ENCODE data around the gene TBC1D25. TPM values are rescaled to one million over a fixed set of nuclear protein-coding genes. Genes with fewer than 3 reads are reported as not detected.
"Not testable (repeated sequence)": the region's sequence is repeated elsewhere in the genome, so short reads cannot be mapped to it uniquely, and the experiment has no call there.

TBC1D25 gene
- total and polyA plus RNA-seq, 5 donors, result 8.0 to 22.4 (median 16.9) TPM

DNA sequence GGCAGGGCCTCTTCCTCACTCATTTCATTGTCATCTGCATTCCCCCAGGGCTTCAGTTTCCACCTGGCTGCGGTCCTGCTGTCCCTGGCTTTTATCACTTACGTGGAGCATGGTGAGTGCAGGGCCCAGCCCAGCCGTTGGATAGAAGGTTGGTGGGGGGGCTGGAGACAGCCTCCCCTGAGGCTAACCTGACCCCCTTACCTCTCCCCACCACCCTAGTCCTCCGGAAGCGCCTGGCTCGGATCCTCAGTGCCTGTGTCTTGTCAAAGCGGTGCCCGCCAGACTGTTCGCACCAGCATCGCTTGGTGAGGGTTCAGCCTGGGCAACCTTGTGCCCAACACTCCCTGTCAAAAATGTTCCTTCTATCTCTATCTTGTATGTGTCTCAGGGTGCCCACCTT, 23.7 kb upstream of the TBC1D25 start:
- ATAC-seq (no peak), DNase-seq (no peak)
- Histone ChIP-seq H3K27me3 (ENCODE audit: control insufficient read depth, insufficient read depth) (no peaks in the 10 kb centered on the region), H3K4me1 (ENCODE audit: control insufficient read depth, insufficient read depth, low read length) (no peaks in the 10 kb centered on the region), H3K9me3 (ENCODE audit: control insufficient read depth, low read length) (no peaks in the 10 kb centered on the region), H3K27ac (ENCODE audit: low read length) (peak overlapping the region; percentile 15), H3K4me3 (ENCODE audit: low read length) (no peak overlapping the region)
- intact Hi-C loops (cut with DNase I), result no loop called here
- 76% methylated on average over 10 of the region's 10 CpGs for WGBS

DNA sequence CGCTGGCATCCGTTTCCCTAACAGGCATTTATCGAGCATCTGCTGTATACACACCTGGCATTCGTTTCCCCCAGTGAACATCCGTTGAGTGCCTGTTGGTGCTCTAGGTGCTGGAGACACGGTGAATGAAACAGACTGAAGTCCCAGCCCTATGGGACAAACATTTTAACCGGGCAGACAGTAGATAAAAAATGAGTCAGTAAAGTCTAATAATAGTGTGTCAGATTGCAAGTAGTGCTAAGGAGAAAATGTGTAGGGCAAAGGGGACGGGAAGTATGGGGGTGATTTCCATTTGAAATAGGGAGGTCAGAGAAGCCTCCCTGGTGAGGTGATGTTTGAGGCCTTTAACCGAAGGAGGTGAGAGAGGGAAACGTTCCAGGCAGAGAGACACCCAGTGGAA, 23.2 kb upstream of the TBC1D25 start:
- Histone ChIP-seq H3K4me3 (ENCODE audit: low read length) (no peak overlapping the region), H3K27ac (ENCODE audit: low read length) (peak overlapping the region; percentile 15), H3K27me3 (ENCODE audit: control insufficient read depth, insufficient read depth) (no peaks in the 10 kb centered on the region), H3K9me3 (ENCODE audit: control insufficient read depth, low read length) (no peaks in the 10 kb centered on the region), H3K4me1 (ENCODE audit: control insufficient read depth, insufficient read depth, low read length) (no peaks in the 10 kb centered on the region)
- WGBS, result 64% methylated on average over 10 of the region's 10 CpGs
- intact Hi-C loops (cut with DNase I), result no loop called here
- no peak for DNase-seq
- no peak for ATAC-seq

DNA sequence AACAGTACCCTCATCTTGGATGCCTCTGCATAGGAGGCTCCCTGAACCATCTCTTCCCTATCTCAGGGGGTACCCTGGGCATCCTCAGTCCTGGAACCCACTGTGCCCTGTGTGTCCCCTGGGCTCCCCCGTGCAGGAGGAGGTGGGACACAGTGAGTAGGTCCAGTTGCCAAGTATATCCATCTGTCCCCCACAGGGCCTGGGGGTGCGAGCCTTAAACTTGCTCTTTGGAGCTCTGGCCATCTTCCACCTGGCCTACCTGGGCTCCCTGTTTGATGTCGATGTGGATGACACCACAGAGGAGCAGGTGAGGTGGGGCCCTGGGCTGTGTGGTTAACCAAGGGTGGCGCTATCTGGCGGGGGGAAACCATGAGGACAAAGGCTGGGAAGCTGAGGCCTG, 22.5 kb upstream of the TBC1D25 start:
- intact Hi-C loops (cut with DNase I), result no loop called here
- WGBS, result 87% methylated on average over 5 of the region's 5 CpGs
- Histone ChIP-seq H3K9me3 (ENCODE audit: control insufficient read depth, low read length) (no peaks in the 10 kb centered on the region), H3K27me3 (ENCODE audit: control insufficient read depth, insufficient read depth) (no peaks in the 10 kb centered on the region), H3K4me3 (ENCODE audit: low read length) (no peak overlapping the region), H3K27ac (ENCODE audit: low read length) (no peak overlapping the region), H3K4me1 (ENCODE audit: control insufficient read depth, insufficient read depth, low read length) (no peaks in the 10 kb centered on the region)
- no peak for ATAC-seq
- no peak for DNase-seq

DNA sequence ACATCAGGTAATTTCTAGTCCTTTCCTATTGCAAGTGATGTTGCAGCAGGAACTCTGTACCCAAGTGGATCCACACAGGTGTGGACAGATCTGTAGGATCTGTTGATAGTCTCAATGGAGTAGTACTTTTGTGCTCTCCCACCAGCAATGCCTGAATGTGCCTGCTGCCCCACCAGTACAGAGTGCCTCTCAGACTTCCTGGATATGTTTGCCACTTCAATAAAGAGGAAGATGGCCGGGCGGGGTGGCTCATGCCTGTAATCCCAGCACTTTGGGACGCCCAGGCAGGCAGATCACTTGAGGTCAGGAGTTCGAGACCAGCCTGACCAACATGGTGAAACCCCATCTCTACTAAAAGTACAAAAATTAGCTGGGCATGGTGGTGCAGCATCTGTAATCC, 20.0 kb upstream of the TBC1D25 start:
- WGBS, result 82% methylated on average over 4 of the region's 4 CpGs
- not testable (repeated sequence) for H3K27me3 ChIP-seq (ENCODE audit: control insufficient read depth, insufficient read depth)

DNA sequence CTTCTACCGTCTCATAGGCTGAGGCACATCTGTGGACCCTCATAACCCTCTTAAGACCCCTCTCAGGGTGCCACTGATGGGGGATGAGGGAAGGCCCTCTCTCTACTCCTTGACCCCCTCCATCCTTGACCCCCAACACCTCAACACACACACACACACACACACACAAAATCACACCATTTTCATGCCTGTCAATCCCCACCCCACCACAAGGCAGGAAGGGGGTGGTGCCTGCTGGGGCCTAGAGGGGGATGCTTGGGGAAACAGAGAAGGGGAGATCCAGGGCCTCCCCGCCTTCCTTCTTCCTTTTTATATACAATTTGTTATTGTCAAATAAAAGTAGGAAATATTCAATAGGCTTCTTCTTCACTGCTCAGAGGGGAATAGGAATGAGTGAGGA, 19.1 kb upstream of the TBC1D25 start:
- ATAC-seq (no peak), DNase-seq (no peak)
- H3K27me3 ChIP-seq (ENCODE audit: control insufficient read depth, insufficient read depth), result no peaks in the 10 kb centered on the region
- H3K9me3 ChIP-seq (ENCODE audit: control insufficient read depth, low read length), result no peaks in the 10 kb centered on the region
- intact Hi-C loops (cut with DNase I), result no loop called here
- 92% methylated on average over 2 of the region's 2 CpGs for WGBS
- H3K4me1 ChIP-seq (ENCODE audit: control insufficient read depth, insufficient read depth, low read length), result peaks cover 2% of the 10 kb centered on the region
- H3K4me3 ChIP-seq (ENCODE audit: low read length), result no peak overlapping the region
- no peak overlapping the region for H3K27ac ChIP-seq (ENCODE audit: low read length)

More for the DNA sequence above, 20.0 kb upstream of the TBC1D25 start:
- intact Hi-C loops (cut with DNase I); H3K4me1 ChIP-seq (ENCODE audit: control insufficient read depth, insufficient read depth, low read length); H3K9me3 ChIP-seq (ENCODE audit: control insufficient read depth, low read length); H3K27ac ChIP-seq (ENCODE audit: low read length); DNase-seq; H3K4me3 ChIP-seq (ENCODE audit: low read length); ATAC-seq: not testable (repeated sequence)

DNA sequence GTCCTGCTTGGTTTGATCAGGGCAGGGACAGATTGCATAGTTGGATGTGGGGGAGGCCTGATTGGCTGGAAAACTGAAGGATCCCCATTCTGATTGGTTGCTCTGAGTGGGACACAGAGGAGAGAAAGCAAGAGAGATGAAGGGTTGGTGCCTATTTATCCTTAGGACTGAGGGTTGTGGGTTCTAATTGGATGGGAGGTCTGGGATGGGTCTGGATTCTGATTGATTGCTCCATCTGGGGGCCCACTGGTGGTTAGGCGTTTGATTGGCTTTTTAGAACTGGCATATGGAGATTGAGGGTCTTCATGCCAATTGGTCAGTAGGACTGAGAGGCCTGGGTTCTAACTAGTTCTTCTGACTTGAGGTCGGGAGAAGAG, 18.6 kb upstream of the TBC1D25 start:
- H3K27me3 ChIP-seq (ENCODE audit: control insufficient read depth, insufficient read depth), result no peaks in the 10 kb centered on the region
- H3K9me3 ChIP-seq (ENCODE audit: control insufficient read depth, low read length), result no peaks in the 10 kb centered on the region
- H3K4me1 ChIP-seq (ENCODE audit: control insufficient read depth, insufficient read depth, low read length), result peaks cover 2% of the 10 kb centered on the region
- 39% methylated on average over 2 of the region's 2 CpGs for WGBS
- intact Hi-C loops (cut with DNase I), result no loop called here
- no peak for ATAC-seq
- peak overlapping the region; percentile 89 for H3K27ac ChIP-seq (ENCODE audit: low read length)
- H3K4me3 ChIP-seq (ENCODE audit: low read length), result peak overlapping the region; percentile 82
- no peak for DNase-seq

DNA sequence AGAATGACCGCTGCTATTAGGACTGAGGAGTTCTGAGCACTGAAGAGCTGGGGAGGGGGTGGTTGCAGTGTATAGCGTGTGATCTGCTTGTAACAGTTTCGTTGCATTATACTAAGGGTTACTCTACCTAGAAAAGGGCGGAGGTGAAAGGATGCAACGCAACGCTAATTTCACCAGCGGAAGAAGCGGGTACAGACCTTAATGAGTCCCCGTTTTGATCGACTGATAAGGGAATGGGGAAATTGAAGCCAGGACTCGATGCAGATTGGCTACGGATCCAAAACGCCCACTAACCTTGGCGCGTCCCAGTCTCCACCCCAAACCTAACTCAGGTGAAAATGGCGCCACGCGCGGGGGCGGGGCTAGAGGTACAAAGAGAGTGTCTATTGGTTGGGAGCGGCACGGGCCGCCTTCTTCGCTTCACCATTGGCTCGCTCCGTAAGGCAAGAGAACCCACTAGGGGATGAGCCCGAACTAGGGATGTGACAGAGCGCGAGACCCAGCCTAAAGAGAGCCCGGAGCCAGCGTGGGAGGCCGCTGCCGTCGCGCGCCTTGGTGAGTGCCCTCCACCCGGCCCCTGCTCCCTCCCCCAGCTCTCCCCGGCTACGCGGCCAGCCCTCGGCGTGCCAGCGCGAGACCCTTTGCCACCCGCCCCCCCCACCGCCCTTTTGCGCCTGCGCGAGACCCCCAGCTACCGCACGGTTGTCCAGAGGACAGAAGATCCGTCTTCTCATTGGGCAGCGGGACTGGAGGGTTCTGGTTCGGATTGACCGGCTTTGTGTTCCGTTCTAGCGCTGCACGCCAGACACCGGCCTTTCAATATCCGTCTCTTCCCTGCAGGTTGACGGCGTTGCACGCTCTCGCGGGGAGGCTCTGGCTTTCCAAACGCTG, 17.9 kb upstream of the TBC1D25 start, which contains the start of gene EBP:
EBP (plus strand) TSS at position 456 of the 891 bp plus-strand sequence. CDS start 1,964 bp downstream, outside the sequence.
- under 1% methylated on average over 66 of the region's 66 CpGs for WGBS
- Histone ChIP-seq H3K27me3 (ENCODE audit: control insufficient read depth, insufficient read depth) (no peaks in the 10 kb centered on the region), H3K4me3 (ENCODE audit: low read length) (peak within 1 kb of the TSS; percentile 82), H3K27ac (ENCODE audit: low read length) (peak within 1 kb of the TSS; percentile 89), H3K9me3 (ENCODE audit: control insufficient read depth, low read length) (no peaks in the 10 kb centered on the region), H3K4me1 (ENCODE audit: control insufficient read depth, insufficient read depth, low read length) (peaks cover 2% of the 10 kb centered on the region)
- ATAC-seq (peak; percentile 98 to 99), DNase-seq (peak; percentile 88 to 95 (median 95))
- intact Hi-C loops (cut with DNase I), result no loop called here

DNA sequence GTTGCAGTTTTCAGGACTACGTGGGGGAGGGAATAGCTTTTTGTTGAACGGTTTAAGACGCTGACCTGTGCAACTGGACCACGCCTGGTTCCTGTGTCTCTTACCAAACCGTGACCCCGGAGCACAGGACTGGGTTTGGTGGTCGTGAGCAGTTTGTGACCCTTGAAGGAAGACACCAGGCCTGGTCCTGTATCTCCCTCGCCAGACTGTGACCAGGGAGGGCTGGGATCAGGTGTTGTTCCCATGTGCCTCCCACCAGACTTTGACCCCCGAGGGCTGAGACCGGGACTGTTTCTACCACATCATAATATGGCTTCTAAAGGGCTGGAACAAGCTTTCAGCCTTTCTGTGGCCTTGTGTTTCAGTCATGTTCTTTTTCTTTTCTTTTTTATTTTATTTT, 17.2 kb upstream of the TBC1D25 start:
- 5% methylated on average over 10 of the region's 10 CpGs for WGBS
- intact Hi-C loops (cut with DNase I), result no loop called here
- DNase-seq, result no peak
- H3K9me3 ChIP-seq (ENCODE audit: control insufficient read depth, low read length), result no peaks in the 10 kb centered on the region
- peaks cover 2% of the 10 kb centered on the region for H3K4me1 ChIP-seq (ENCODE audit: control insufficient read depth, insufficient read depth, low read length)
- ATAC-seq, result peak in 1 of 2 donors; percentile 13
- H3K27me3 ChIP-seq (ENCODE audit: control insufficient read depth, insufficient read depth), result no peaks in the 10 kb centered on the region
- peak overlapping the region; percentile 89 for H3K27ac ChIP-seq (ENCODE audit: low read length)
- peak overlapping the region; percentile 82 for H3K4me3 ChIP-seq (ENCODE audit: low read length)

DNA sequence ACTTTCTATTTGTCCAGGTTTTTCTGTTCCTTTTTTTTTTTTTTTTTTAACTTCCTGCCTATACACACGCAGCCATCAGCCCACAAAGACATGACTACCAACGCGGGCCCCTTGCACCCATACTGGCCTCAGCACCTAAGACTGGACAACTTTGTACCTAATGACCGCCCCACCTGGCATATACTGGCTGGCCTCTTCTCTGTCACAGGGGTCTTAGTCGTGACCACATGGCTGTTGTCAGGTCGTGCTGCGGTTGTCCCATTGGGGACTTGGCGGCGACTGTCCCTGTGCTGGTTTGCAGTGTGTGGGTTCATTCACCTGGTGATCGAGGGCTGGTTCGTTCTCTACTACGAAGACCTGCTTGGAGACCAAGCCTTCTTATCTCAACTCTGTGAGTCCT, 15.8 kb upstream of the TBC1D25 start:
- no peak for ATAC-seq
- no peak for DNase-seq
- 82% methylated on average over 12 of the region's 12 CpGs for WGBS
- intact Hi-C loops (cut with DNase I), result no loop called here
- no peaks in the 10 kb centered on the region for H3K27me3 ChIP-seq (ENCODE audit: control insufficient read depth, insufficient read depth)
- H3K4me1 ChIP-seq (ENCODE audit: control insufficient read depth, insufficient read depth, low read length), result peaks cover 2% of the 10 kb centered on the region
- H3K27ac ChIP-seq (ENCODE audit: low read length), result no peak overlapping the region
- H3K9me3 ChIP-seq (ENCODE audit: control insufficient read depth, low read length), result no peaks in the 10 kb centered on the region
- no peak overlapping the region for H3K4me3 ChIP-seq (ENCODE audit: low read length)

DNA sequence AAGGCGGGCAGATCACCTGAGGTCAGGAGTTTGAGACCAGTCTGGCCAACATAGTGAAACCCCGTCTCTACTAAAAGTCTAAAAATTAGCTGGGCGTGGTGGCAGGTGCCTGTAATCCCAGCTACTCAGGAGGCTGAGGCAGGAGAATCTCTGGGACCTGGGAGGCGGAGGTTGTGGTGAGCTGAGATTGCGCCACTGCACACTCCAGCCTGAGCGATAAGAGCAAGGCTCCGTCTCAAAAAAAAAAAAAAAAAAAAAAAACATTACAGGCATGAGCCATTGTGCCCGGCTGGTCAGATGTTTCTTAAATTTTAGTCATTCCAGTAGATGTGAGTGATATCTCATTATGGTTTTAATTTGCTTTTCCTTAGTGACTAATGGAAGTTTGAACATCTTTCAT, 13.7 kb upstream of the TBC1D25 start:
- WGBS, result 86% methylated on average over 8 of the region's 8 CpGs
- DNase-seq; intact Hi-C loops (cut with DNase I): not testable (repeated sequence)

DNA sequence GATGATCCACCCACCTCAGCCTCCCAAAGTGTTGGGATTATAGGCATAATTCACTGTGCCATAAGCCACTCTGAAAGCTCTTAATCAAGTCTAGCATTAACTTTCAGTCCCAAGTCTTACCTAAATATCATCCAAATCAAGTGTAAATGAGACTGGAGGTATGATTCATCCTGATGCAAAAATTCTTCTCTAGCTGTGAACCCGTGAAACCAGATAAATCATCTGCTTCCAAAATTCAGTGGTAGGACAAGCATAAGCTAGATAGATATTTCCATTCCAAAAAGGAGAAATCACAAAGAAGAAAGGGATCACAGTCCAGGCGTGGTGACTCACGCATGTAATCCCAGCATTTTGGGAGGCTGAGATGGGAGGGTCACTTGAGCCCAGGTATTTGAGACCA, 8.8 kb upstream of the TBC1D25 start:
- intact Hi-C loops (cut with DNase I), result no loop called here
- no peak for ATAC-seq

More for the DNA sequence above, 13.7 kb upstream of the TBC1D25 start:
- not testable (repeated sequence) for H3K27me3 ChIP-seq (ENCODE audit: control insufficient read depth, insufficient read depth); ATAC-seq; H3K4me3 ChIP-seq (ENCODE audit: low read length); H3K27ac ChIP-seq (ENCODE audit: low read length); H3K4me1 ChIP-seq (ENCODE audit: control insufficient read depth, insufficient read depth, low read length); H3K9me3 ChIP-seq (ENCODE audit: control insufficient read depth, low read length)

More for the DNA sequence above, 8.8 kb upstream of the TBC1D25 start:
- H3K9me3 ChIP-seq (ENCODE audit: control insufficient read depth, low read length), result no peaks in the 10 kb centered on the region
- no peaks in the 10 kb centered on the region for H3K27me3 ChIP-seq (ENCODE audit: control insufficient read depth, insufficient read depth)
- H3K4me1 ChIP-seq (ENCODE audit: control insufficient read depth, insufficient read depth, low read length), result peaks cover 1% of the 10 kb centered on the region
- no peak for DNase-seq
- H3K27ac ChIP-seq (ENCODE audit: low read length), result no peak overlapping the region
- H3K4me3 ChIP-seq (ENCODE audit: low read length), result no peak overlapping the region
- 81% methylated on average over 3 of the region's 3 CpGs for WGBS
